Activated naive CD8-positive, alpha-beta T cell treated with anti-CD3 and anti-CD28 coated beads, Interleukin-2, amount 10 ng/mL, durations not matched to agents 7 days and 5 days (primary cell): ENCODE results near the gene CMTM5. TPM values are rescaled to one million over a fixed set of nuclear protein-coding genes. Genes with fewer than 3 reads are reported as not detected.

Source experiments
- ATAC-seq: fragments of 150-1000 bp; cut with Tn5 transposase; one replicate; pipeline ENCODE4 v1.10.0; 2021; ENCODE audit warnings: low read depth, moderate library complexity
- POLR2A ChIA-PET: fragments of 350-600 bp; sonication (Branson Sonifier 250); formaldehyde crosslinking; loops from one replicate; lab custom pipeline; 2021; ENCODE audit warnings: antibody characterized with exemption; lab: Charles Lee
- DNase-seq: peaks from one replicate; pipeline ENCODE4 v3.0.0; 2021
- H3K27ac Mint-ChIP-seq: one replicate; pipeline ENCODE4 v1.8.0; 2022; ENCODE audit warnings: mild to moderate bottlenecking, mixed read lengths
- H3K27me3 Mint-ChIP-seq: one replicate; pipeline ENCODE4 v1.8.0; 2022; ENCODE audit warnings: mild to moderate bottlenecking, moderate library complexity, mixed read lengths
- H3K36me3 Mint-ChIP-seq: one replicate; pipeline ENCODE4 v1.8.0; 2021; ENCODE audit warnings: mild to moderate bottlenecking, mixed read lengths
- H3K4me1 Mint-ChIP-seq: one replicate; pipeline ENCODE4 v1.8.0; 2021; ENCODE audit warnings: mixed read lengths
- H3K4me3 Mint-ChIP-seq: one replicate; pipeline ENCODE4 v1.8.0; 2022; ENCODE audit warnings: mild to moderate bottlenecking, moderate library complexity, mixed read lengths
- H3K9me3 Mint-ChIP-seq: one replicate; pipeline ENCODE4 v1.8.0; 2021; ENCODE audit warnings: mixed read lengths
- total RNA-seq, 2 experiments: library from RNA; stranded (reverse); gene quantifications; one replicate each; pipeline ENCODE4 v1.2.3, GENCODE V29; 2021

Gene CMTM5
- total RNA-seq, 2 experiments from 2014 or later = not detected

DNA sequence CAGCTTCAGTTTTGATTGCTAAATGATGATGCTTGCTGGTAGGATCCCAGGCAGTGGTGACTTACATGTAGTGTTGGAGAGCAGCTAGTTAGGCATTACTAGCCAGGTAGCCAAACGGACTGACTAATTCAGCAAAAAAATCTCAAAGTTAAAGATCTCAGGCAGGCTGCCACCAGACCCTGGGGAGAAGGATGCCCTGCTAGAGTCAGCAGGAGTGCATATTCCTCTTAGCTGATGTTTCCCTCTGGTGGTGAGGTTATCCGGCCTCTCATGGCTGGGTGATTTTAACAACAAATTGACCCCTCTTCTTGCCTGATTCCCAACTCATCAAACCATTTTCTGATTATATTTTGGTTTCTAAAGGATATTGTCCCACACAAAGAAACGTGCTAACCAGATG is 14.6 kb upstream of the CMTM5 start:
- H3K4me1 Mint-ChIP-seq = no peaks in the 10 kb centered on the region
- no peak overlapping the region for H3K27ac Mint-ChIP-seq
- H3K4me3 Mint-ChIP-seq = no peak overlapping the region
- DNase-seq = no peak
- H3K9me3 Mint-ChIP-seq = no peaks in the 10 kb centered on the region
- no peak for ATAC-seq
- H3K36me3 Mint-ChIP-seq = no peaks in the 10 kb centered on the region
- peaks cover 33% of the 10 kb centered on the region for H3K27me3 Mint-ChIP-seq
- POLR2A ChIA-PET = no interaction called here

DNA sequence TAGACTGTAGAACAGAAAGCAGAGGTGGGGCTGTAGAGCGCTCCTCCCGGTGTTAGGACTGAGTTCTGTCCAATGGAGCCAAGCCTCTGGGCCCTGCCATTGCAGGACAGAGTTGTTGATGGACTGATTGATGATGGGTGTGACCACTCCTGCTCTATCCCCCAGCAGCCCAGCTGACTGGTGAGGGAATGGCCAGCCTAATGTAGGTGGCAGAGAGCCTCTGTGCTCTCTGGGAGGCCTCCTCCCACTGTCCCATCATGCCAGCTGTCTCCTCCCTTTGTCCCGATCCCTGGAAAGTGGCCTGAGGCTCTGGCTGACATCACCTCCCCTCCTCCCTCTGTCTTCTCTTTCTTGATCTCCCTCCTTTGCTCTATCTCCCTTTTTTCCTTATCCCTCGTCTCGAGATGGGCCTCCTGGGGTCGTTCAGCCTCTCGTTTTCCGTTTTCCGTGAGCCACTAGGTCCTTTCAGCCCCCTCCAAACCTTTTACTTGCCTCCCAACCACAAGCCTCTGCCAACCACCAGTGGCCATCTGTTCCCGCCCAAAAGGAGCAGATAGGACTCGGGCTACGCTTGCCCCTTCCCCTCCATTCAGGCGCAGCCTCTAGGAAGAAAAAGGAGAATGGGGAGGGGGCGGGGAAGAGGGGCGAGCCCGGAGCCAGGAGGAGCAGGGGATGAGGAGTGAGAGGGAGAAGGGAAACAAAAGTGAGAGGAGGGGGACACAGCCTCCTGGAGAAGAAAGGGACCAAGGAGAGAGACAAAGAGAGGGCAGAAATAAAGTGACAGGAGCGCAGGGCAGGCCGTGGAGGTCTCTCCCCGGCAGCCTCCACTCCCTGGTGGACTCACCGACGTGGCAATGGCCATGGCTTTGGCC is 12.4 kb upstream of the CMTM5 start:
- no peak for DNase-seq
- Mint-ChIP-seq H3K27ac (no peak overlapping the region), H3K4me1 (no peaks in the 10 kb centered on the region), H3K9me3 (no peaks in the 10 kb centered on the region), H3K4me3 (peak overlapping the region; percentile 9), H3K36me3 (no peaks in the 10 kb centered on the region), H3K27me3 (peaks cover 50% of the 10 kb centered on the region)
- POLR2A ChIA-PET = no interaction called here
- no peak for ATAC-seq

DNA sequence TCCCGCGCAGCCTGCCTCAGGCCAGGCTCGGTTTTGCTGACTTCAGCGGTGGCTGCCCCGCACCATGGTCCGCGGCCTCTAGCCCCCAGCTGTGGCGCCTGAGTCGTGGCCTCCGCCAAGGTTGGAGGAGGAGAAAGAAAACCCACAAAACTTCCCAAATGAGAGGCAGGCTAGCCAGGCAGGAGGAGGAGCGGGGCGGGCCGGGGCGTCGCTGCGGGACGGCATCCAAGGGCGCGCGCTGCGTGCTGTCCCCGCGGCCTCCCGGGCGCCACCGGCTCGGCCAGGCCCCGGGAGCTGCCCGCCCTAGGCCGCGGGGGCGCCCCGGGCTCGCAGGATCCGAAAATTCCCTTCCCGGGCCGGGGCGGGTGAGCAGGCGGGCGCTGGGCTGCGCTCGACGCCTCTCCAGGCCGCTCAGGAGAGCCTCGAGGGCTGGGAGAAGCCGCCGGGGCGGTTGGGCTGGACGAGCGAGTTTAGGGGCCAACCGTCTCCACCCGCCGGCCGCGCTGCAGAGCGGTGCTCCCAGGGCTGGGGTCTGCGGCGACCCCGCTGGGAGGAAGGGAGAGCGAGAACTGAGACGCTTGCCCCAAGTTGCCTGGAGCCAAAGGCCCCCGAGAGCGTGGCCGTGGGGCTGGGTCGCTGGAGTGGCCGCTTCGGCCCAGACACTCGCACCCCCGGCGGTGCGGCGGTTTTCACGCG is 11.7 kb upstream of the CMTM5 start, which contains the start of gene EFS:
EFS (minus strand) TSS at position 137 of the 696 bp plus-strand sequence. CDS start 147 bp downstream, outside the sequence.
- no peaks in the 10 kb centered on the region for H3K9me3 Mint-ChIP-seq
- ATAC-seq = no peak
- no peaks in the 10 kb centered on the region for H3K36me3 Mint-ChIP-seq
- peak within 1 kb of the TSS; percentile 9 for H3K4me3 Mint-ChIP-seq
- no peak for DNase-seq
- POLR2A ChIA-PET = no interaction called here
- H3K4me1 Mint-ChIP-seq = no peaks in the 10 kb centered on the region
- H3K27me3 Mint-ChIP-seq = peaks cover 51% of the 10 kb centered on the region
- H3K27ac Mint-ChIP-seq = no peak within 1 kb of the TSS

DNA sequence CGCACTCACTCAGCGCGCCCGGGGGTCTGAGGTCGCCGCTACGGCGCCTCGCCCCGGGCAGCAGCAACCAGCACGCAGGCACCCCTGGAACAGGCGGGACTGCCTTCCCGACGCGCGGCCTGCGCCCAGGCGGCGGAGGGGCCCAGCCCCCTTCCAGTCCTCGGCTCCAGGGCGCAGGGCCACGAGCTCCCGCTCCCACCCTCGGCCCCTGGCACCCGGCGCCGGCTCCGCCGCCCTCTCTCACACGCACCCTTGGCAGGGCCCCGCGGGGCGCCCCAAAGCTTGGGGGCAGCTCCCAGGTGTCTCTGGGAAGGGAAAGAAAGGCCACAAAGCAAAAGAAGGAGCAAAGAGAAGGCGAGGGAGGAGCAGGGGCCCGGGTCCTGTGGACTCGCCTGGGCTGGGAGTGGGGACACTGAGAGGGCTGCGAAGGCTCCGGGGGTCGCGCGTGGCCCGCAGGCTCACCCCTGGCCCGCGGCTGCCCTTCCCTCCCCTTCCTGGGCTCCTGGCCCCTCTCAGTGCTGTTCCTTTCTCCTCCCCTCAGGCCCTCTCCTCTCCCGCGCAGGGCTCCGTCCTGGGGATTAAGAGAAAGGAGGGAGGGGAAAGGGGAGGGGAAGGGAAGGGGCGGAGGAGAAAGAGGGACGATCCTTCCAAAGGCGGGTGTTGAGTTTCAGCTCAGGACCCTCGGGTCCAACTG is 11.0 kb upstream of the CMTM5 start:
- no peak for ATAC-seq
- Mint-ChIP-seq H3K36me3 (no peaks in the 10 kb centered on the region), H3K27me3 (peaks cover 51% of the 10 kb centered on the region), H3K4me3 (no peak overlapping the region), H3K4me1 (no peaks in the 10 kb centered on the region), H3K27ac (no peak overlapping the region), H3K9me3 (no peaks in the 10 kb centered on the region)
- POLR2A ChIA-PET = no interaction called here
- no peak for DNase-seq

DNA sequence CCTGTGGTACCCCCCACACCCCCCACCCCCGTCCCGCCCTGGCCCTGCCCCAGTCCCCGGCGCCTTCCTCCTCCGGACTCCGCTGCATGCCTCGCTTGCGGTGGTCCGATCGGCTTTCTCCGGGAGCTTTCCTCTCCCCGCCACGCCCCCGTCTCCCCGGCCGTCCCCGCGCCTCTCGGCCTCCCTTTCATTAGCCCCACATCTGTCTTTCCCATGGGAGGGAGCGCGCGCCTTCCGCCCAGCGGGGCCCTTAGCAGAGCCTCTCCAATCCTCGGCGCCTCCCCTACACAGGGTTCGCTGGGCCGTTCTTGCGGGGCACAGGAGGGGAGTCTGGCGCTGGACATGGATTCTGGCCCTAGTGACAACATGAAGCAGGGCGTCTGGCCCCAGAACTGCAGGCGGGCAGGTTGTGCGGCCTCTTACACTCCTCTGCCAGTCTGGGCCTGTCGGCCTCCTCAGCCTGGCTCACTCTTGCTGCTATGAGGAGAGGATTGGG is 10.4 kb upstream of the CMTM5 start:
- POLR2A ChIA-PET = no interaction called here

DNA sequence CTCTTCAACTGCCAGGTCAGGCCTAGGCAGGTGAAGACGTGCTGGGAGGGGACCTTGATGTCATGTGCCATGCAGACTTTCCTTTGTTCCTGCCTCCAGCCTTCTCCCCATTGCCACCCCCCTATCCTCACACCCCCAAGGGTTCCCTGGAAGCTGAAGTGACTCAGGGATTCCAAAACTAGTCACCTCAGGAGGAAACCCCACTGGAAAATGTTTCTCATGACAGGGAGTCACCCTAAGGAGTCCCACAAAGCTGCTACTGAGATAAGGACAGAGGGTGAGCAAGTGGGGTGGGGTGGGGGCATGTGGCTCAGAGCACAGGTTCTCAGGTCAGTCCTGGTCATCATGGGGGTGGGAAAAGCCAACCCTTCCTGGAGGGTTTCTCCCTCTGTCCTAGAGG is 6.6 kb upstream of the CMTM5 start:
- peaks cover 2% of the 10 kb centered on the region for H3K9me3 Mint-ChIP-seq
- H3K36me3 Mint-ChIP-seq = no peaks in the 10 kb centered on the region
- DNase-seq (no peak), ATAC-seq (no peak)
- POLR2A ChIA-PET = interaction anchor here (0.6 kb wide), 1 partner anchor 856 kb away, joined by 8 read pairs; no protein-coding TSS in a partner anchor
- H3K27ac Mint-ChIP-seq = no peak overlapping the region
- no peak overlapping the region for H3K4me3 Mint-ChIP-seq
- H3K27me3 Mint-ChIP-seq = peaks cover 27% of the 10 kb centered on the region
- H3K4me1 Mint-ChIP-seq = peaks cover 13% of the 10 kb centered on the region

More for the DNA sequence above, 10.4 kb upstream of the CMTM5 start:
- ATAC-seq (no peak), DNase-seq (no peak)
- Mint-ChIP-seq H3K27ac (no peak overlapping the region), H3K9me3 (peaks cover under 1% of the 10 kb centered on the region), H3K27me3 (peaks cover 51% of the 10 kb centered on the region), H3K4me3 (no peak overlapping the region), H3K36me3 (no peaks in the 10 kb centered on the region), H3K4me1 (peaks cover 4% of the 10 kb centered on the region)

DNA sequence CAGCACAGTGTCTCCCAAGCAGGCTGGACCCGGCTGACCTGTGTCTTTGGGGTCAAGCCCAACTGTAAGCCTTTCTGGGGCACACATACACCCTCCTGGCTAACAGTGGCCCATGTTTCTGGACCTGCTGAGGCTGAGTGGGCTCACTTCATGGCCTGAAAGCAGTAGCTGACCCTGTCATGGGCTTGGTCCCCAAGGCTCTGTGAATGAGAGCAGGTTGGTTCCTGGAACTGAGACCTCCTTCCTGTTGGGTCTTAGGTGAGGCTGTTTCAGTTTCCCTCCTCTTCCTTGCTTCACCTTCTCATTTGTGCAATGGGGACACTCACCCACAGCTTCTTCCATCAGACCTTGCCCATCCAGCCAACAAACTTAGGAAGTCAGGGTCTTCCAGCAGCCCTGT is 5.0 kb upstream of the CMTM5 start:
- Mint-ChIP-seq H3K9me3 (peaks cover 2% of the 10 kb centered on the region), H3K4me3 (peak overlapping the region; percentile 54), H3K36me3 (no peaks in the 10 kb centered on the region), H3K27me3 (peaks cover 22% of the 10 kb centered on the region), H3K27ac (peak overlapping the region; percentile 80), H3K4me1 (peaks cover 13% of the 10 kb centered on the region)
- ATAC-seq (peak; percentile 67), DNase-seq (no peak)
- POLR2A ChIA-PET = interaction anchor here (0.9 kb wide), 1 partner anchor 43 kb away, joined by 3 read pairs; no protein-coding TSS in a partner anchor

DNA sequence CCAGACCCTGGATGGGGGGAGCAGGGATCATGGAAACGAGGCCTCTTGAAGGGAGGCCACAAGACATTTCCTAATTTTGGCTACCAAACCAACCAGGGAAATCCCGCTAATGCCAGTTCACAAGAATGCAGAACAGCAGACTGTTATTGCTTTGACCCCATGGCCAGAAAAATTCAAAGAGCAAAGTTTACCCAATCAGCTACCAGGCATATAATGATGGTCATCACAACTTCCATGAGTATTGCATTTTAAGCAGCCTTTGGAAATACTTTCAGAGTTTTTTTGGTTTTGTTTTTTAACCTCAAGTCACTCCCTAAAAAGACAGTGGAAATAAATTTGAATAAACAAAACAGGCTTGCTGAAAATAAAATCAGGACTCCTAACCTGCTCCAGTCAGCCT is 4.3 kb upstream of the CMTM5 start, which contains the start of gene IL25:
IL25 (plus strand) TSS at position 301 of the 400 bp plus-strand sequence.
- ATAC-seq = no peak
- Mint-ChIP-seq H3K27me3 (peaks cover 15% of the 10 kb centered on the region), H3K4me1 (peaks cover 15% of the 10 kb centered on the region), H3K36me3 (no peaks in the 10 kb centered on the region), H3K27ac (peak within 1 kb of the TSS; percentile 80), H3K4me3 (peak within 1 kb of the TSS; percentile 54), H3K9me3 (peaks cover 2% of the 10 kb centered on the region)
- DNase-seq = no peak
- POLR2A ChIA-PET = interaction anchor here (0.9 kb wide), 1 partner anchor 43 kb away, joined by 3 read pairs; no protein-coding TSS in a partner anchor

DNA sequence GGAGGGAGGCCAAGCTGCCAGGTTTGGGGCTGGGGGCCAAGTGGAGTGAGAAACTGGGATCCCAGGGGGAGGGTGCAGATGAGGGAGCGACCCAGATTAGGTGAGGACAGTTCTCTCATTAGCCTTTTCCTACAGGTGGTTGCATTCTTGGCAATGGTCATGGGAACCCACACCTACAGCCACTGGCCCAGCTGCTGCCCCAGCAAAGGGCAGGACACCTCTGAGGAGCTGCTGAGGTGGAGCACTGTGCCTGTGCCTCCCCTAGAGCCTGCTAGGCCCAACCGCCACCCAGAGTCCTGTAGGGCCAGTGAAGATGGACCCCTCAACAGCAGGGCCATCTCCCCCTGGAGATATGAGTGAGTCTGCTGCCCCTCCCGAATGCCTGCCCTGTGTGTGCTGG is 3.8 kb upstream of the CMTM5 start:
- Mint-ChIP-seq H3K9me3 (peaks cover 2% of the 10 kb centered on the region), H3K27ac (no peak overlapping the region), H3K27me3 (peaks cover 10% of the 10 kb centered on the region), H3K4me3 (no peak overlapping the region), H3K36me3 (no peaks in the 10 kb centered on the region), H3K4me1 (peaks cover 19% of the 10 kb centered on the region)
- ATAC-seq (no peak), DNase-seq (no peak)
- POLR2A ChIA-PET = no interaction called here

DNA sequence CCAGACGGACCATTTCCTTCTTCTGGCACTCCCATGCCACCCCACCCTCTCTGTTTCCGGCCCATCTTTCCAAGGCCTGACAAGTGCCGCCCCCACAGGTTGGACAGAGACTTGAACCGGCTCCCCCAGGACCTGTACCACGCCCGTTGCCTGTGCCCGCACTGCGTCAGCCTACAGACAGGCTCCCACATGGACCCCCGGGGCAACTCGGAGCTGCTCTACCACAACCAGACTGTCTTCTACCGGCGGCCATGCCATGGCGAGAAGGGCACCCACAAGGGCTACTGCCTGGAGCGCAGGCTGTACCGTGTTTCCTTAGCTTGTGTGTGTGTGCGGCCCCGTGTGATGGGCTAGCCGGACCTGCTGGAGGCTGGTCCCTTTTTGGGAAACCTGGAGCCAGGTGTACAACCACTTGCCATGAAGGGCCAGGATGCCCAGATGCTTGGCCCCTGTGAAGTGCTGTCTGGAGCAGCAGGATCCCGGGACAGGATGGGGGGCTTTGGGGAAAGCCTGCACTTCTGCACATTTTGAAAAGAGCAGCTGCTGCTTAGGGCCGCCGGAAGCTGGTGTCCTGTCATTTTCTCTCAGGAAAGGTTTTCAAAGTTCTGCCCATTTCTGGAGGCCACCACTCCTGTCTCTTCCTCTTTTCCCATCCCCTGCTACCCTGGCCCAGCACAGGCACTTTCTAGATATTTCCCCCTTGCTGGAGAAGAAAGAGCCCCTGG is 1.2 kb upstream of the CMTM5 start:
- Mint-ChIP-seq H3K9me3 (peaks cover 2% of the 10 kb centered on the region), H3K4me3 (no peak overlapping the region), H3K36me3 (no peaks in the 10 kb centered on the region), H3K27ac (no peak overlapping the region), H3K27me3 (no peaks in the 10 kb centered on the region), H3K4me1 (peaks cover 20% of the 10 kb centered on the region)
- DNase-seq (no peak), ATAC-seq (no peak)
- POLR2A ChIA-PET = no interaction called here

DNA sequence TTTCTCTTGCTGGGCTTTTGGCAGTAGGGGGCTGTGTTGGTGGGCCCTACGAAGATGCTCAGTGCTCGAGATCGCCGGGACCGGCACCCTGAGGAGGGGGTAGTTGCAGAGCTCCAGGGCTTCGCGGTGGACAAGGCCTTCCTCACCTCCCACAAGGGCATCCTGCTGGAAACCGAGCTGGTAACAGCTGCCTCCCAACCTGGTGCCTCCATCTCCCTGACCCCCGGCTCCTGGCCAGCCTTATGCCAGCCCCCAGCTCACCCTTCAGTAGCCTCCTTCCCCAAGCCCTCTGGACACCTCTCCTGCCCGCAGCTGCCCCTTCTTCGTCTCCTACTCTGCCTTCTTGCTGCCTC is 328 bp downstream of the CMTM5 start:
- POLR2A ChIA-PET = no interaction called here
- Mint-ChIP-seq H3K36me3 (no peaks in the 10 kb centered on the region), H3K4me3 (no peak overlapping the region), H3K4me1 (peaks cover 10% of the 10 kb centered on the region), H3K27me3 (peaks cover 4% of the 10 kb centered on the region), H3K9me3 (no peaks in the 10 kb centered on the region), H3K27ac (no peak overlapping the region)
- ATAC-seq = no peak
- DNase-seq = no peak

DNA sequence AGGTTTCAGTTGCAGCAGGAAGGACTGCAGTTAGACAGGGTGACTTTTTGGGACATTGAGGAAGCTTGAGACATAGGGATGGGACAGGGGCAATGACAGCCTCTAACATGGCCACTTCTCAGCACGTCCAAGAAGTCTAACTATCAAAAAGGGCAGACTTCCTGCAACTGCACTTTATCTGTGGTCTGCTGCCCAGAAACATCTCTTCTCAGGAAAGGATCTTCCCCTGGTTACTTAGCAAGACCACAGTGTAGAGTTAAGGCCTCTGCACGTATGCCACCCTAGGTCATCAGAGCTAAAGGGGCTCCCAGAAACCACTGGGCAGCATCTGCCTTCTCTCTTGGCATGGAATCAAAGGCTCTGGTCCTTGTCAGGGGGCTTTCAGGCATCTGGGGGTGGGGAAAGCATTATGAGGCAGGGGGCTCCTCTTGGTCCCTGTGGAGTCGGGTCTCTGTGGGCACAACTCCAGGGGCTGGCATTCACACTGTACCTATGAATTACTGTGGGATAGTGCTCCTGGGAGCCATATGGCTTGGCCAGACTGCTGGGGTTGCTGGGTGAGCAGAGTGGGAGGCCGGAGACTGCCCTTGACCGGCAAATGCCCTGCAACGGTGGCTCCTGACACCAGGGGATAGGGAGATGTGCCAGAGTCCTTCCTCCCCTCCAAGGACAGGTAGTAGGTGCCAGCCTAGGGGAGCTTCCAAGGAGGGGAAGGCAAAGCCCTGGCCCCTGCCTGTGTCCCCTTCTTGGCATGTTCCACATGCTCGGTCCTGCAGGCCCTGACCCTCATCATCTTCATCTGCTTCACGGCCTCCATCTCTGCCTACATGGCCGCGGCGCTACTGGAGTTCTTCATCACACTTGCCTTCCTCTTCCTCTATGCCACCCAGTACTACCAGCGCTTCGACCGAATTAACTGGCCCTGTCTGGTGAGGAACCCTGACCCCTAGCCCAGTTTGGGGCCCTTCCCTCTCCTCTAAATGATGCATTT is 1.0 kb downstream of the CMTM5 start:
- peaks cover 9% of the 10 kb centered on the region for H3K4me1 Mint-ChIP-seq
- no peaks in the 10 kb centered on the region for H3K9me3 Mint-ChIP-seq
- DNase-seq (no peak), ATAC-seq (no peak)
- H3K4me3 Mint-ChIP-seq = no peak overlapping the region
- peaks cover 9% of the 10 kb centered on the region for H3K27me3 Mint-ChIP-seq
- H3K36me3 Mint-ChIP-seq = no peaks in the 10 kb centered on the region
- POLR2A ChIA-PET = no interaction called here
- no peak overlapping the region for H3K27ac Mint-ChIP-seq
